ENCODE measurements around the gene NT5E. TPM values are rescaled to one million over a fixed set of nuclear protein-coding genes. Genes with fewer than 3 reads are reported as not detected.

NT5E gene
- total and polyA plus RNA-seq, 9 donors = 29.3 to 68.7 (median 47.4) TPM

DNA sequence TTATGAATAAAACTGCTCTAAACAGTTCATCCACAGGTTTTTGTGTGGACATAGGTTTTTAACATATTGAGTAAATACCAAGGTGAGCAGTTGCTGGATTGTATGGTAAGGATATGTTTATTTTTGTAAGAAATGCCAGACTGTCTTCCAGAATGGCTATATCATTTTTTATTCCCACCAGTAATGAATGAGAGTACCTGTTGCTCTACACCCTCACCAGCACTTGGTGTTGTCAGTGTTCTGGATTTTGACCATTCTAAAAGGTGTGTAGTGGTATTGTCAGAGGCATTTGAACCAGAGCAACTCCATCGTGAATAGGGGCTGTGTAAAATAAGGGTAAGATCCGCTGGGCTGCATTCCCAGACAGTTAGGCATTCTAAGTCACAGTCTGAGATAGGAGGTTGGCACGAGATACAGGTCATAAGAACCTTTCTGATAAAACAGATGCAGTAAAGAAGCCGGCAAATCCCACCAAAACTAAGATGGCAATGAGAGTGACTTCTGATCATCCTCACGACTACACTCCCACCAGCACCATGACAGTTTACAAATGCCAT, 12.9 kb upstream of the NT5E start:
- WGBS, 3 donors = 77 to 83% (median 79%) methylated on average over 5 of the region's 5 CpGs
- TF ChIP-seq, protein P1, sequence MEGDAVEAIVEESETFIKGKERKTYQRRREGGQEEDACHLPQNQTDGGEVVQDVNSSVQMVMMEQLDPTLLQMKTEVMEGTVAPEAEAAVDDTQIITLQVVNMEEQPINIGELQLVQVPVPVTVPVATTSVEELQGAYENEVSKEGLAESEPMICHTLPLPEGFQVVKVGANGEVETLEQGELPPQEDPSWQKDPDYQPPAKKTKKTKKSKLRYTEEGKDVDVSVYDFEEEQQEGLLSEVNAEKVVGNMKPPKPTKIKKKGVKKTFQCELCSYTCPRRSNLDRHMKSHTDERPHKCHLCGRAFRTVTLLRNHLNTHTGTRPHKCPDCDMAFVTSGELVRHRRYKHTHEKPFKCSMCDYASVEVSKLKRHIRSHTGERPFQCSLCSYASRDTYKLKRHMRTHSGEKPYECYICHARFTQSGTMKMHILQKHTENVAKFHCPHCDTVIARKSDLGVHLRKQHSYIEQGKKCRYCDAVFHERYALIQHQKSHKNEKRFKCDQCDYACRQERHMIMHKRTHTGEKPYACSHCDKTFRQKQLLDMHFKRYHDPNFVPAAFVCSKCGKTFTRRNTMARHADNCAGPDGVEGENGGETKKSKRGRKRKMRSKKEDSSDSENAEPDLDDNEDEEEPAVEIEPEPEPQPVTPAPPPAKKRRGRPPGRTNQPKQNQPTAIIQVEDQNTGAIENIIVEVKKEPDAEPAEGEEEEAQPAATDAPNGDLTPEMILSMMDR (IDR thresholded peaks at IDR 0.05) = no peak
- TF ChIP-seq EP300 (IDR thresholded peaks at IDR 0.05) (no peak), POLR2A (IDR thresholded peaks at IDR 0.05) (no peak)

DNA sequence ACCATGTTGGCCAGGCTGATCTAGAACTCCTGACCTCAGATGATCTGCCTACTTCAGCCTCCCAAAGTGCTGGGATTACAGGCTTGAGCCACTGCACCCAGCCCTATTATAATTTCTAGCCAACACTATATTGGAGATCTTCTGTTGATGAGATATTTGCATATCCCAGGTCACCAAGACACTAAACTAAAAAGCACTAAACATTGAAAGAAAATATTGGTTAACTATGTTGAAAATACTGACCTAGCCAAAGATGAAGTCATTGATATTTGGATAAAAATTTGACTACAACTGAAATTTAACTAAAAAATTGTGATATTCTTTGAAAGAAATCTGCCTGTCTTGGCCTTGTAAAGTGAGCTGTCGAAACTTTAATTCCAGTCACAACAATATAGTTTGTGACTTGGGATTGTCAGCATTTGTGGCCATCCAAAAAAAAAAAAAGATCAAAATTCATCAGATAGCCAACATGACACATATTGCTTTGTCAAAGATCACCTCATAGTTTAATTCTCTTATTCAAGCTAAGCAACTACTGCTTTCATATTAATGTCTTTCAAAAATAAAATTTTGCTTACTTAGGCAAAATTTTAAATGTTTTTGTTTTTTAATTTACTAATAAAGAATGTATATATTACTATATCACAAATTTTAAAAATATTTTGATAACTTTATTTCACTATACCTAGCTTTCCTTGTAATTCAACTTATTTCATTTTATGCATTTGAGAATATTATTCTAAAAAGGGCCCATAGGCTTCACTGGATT, 6.3 kb upstream of the NT5E start:
- TF ChIP-seq POLR2A (IDR thresholded peaks at IDR 0.05) = no peak
- TF ChIP-seq, protein P1 (IDR thresholded peaks at IDR 0.05) = no peak
- no peak for TF ChIP-seq EP300 (IDR thresholded peaks at IDR 0.05)
- no peak for DNase-seq
- no peak overlapping the region for H3K27ac ChIP-seq
- WGBS, 3 donors = 93 to 98% (median 98%) methylated on average over 1 of the region's 1 CpG
- peaks cover 1% of the 10 kb centered on the region for H3K4me1 ChIP-seq (ENCODE audit: insufficient read depth)
- intact Hi-C loops (cut with DNase I) = no loop called here
- no peak overlapping the region for H3K4me3 ChIP-seq
- no peaks in the 10 kb centered on the region for H3K27me3 ChIP-seq
- H3K9me3 ChIP-seq = no peaks in the 10 kb centered on the region
- no peaks in the 10 kb centered on the region for H3K36me3 ChIP-seq

More for the DNA sequence above, 12.9 kb upstream of the NT5E start:
- Histone ChIP-seq H3K27me3 (no peaks in the 10 kb centered on the region), H3K9me3 (no peaks in the 10 kb centered on the region), H3K4me1 (ENCODE audit: insufficient read depth) (no peaks in the 10 kb centered on the region), H3K36me3 (no peaks in the 10 kb centered on the region), H3K4me3 (no peak overlapping the region), H3K27ac (no peak overlapping the region)
- DNase-seq = no peak
- intact Hi-C loops (cut with DNase I) = no loop called here

DNA sequence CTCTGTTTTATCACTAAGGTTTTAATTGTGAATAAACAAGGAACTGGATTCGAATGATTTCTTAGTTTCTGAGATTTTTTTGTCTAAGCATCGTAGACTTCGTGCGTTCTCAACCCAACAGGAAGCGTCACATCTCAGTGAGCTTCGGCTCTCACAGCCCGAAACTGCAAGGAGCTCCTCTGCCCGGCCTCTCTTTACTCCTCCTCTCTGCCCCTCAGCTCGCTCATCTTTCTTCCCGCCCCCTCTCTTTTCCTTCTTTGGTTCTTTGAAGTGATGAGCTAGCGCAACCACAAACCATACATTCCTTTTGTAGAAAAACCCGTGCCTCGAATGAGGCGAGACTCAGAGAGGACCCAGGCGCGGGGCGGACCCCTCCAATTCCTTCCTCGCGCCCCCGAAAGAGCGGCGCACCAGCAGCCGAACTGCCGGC, 480 bp upstream of the NT5E start:
- intact Hi-C loops (cut with DNase I) = no loop called here
- peak overlapping the region; percentile 79 for H3K4me3 ChIP-seq
- TF ChIP-seq POLR2A (IDR thresholded peaks at IDR 0.05) (no peak), EP300 (IDR thresholded peaks at IDR 0.05) (no peak)
- TF ChIP-seq, protein P1 (IDR thresholded peaks at IDR 0.05) = no peak
- H3K36me3 ChIP-seq = no peaks in the 10 kb centered on the region
- peak overlapping the region; percentile 96 for H3K27ac ChIP-seq
- H3K4me1 ChIP-seq (ENCODE audit: insufficient read depth) = peaks cover 9% of the 10 kb centered on the region
- 0% methylated on average over 24 of the region's 24 CpGs for WGBS, 3 donors
- no peaks in the 10 kb centered on the region for H3K27me3 ChIP-seq
- DNase-seq = peak in 3 of 5 donors; percentile 64 to 72 (median 65)
- no peaks in the 10 kb centered on the region for H3K9me3 ChIP-seq

DNA sequence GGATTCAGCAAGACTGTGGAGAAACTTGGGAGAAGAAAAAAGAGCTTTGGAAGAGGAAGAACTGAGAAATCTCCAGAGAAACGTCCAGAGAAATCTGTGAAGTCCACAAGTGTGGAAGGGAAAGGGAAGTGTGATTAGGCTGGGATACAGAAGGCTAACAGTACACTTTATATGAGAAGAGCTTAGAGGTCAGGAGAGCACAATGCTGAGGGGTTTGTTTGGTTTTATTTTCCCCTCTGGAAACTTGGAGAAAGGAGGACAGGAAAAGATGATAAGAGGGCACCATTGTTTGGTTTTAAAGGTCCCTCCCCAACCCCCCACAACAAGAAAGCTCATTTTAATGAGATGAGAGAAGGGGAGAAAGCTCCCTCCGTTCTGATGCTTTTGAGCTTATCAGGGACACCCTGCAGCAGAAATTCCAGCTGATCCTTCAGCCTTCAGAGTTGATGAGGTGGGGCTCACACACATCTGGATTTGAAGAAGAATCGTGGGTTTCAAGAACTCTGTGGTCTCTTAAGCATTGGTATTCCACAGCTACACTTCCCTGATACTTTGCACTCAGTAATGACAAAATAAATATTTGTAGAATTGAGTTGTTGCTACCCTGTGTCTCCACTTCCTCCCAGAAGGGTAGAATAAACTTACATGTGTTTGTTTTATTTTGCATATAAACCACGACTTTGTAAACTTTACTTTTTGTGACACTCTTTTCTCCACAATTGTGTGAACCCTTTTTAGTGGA, 1.9 kb downstream of the NT5E start:
- Histone ChIP-seq H3K27me3 (no peaks in the 10 kb centered on the region), H3K4me1 (ENCODE audit: insufficient read depth) (peaks cover 9% of the 10 kb centered on the region), H3K36me3 (no peaks in the 10 kb centered on the region), H3K9me3 (no peaks in the 10 kb centered on the region), H3K4me3 (peak overlapping the region; percentile 79), H3K27ac (peak overlapping the region in 1 of 2 donors; percentile 96)
- no peak for DNase-seq
- WGBS, 3 donors = 13 to 19% (median 18%) methylated on average over 4 of the region's 4 CpGs
- intact Hi-C loops (cut with DNase I) = no loop called here
- TF ChIP-seq, protein P1 (IDR thresholded peaks at IDR 0.05) = no peak
- TF ChIP-seq POLR2A (IDR thresholded peaks at IDR 0.05) = no peak
- no peak for TF ChIP-seq EP300 (IDR thresholded peaks at IDR 0.05)
